Hindlimb muscle (tissue), 1 donor: Measurements from ENCODE around the gene IQSEC1. TPM values are rescaled to one million over a fixed set of nuclear protein-coding genes. Genes with fewer than 3 reads are reported as not detected.

Source experiments
- DNase-seq: peaks from one replicate; pipeline ENCODE4 v3.0.0-alpha.2; 2013
- polyA plus RNA-seq: library from polyadenylated mRNA; unstranded; fragments of 120-200 nt; gene quantifications from one replicate; pipeline ENCODE4 v1.2.1, GENCODE V29; 2013; ENCODE audit not compliant: insufficient read length

Gene IQSEC1
- polyA plus RNA-seq, 1 donor: 52.9 TPM

- DNase-seq: no peak
These were observed 75.8 kb downstream of the IQSEC1 start for GRCh38 chr3:12997387-12997786.

- DNase-seq: no peak
These were observed 77.1 kb downstream of the IQSEC1 start for GRCh38 chr3:12996181-12996506.

GRCh38 chr3:12995389-12996180 lies 77.6 kb downstream of the IQSEC1 start:
- no peak for DNase-seq

- DNase-seq: peak; percentile 86
These were observed 78.4 kb downstream of the IQSEC1 start for GRCh38 chr3:12994607-12995388.

GRCh38 chr3:12994357-12994606 lies 78.9 kb downstream of the IQSEC1 start:
- DNase-seq: no peak

- DNase-seq: no peak
These were observed 79.5 kb downstream of the IQSEC1 start for GRCh38 chr3:12993517-12994356.

GRCh38 chr3:12992629-12993516 lies 80.4 kb downstream of the IQSEC1 start:
- no peak for DNase-seq

- DNase-seq: no peak
These were observed 81.4 kb downstream of the IQSEC1 start for GRCh38 chr3:12991861-12992281.

GRCh38 chr3:12991481-12991837 lies 81.8 kb downstream of the IQSEC1 start:
- no peak for DNase-seq

- DNase-seq: no peak
These were observed 82.3 kb downstream of the IQSEC1 start for GRCh38 chr3:12990781-12991480.

- DNase-seq: no peak
These were observed 82.9 kb downstream of the IQSEC1 start for GRCh38 chr3:12990306-12990705.

- DNase-seq: no peak
These were observed 84.3 kb downstream of the IQSEC1 start for GRCh38 chr3:12988728-12989454.

- no peak for DNase-seq
These were observed 85.6 kb downstream of the IQSEC1 start for GRCh38 chr3:12987602-12988001.

- no peak for DNase-seq
These were observed 86.2 kb downstream of the IQSEC1 start for GRCh38 chr3:12986986-12987385.

GRCh38 chr3:12986521-12986920 lies 86.7 kb downstream of the IQSEC1 start:
- DNase-seq: no peak

- DNase-seq: no peak
These were observed 87.2 kb downstream of the IQSEC1 start for GRCh38 chr3:12986031-12986430.

- no peak for DNase-seq
These were observed 88.1 kb downstream of the IQSEC1 start for GRCh38 chr3:12985148-12985547.

GRCh38 chr3:12984023-12984823 lies 89.0 kb downstream of the IQSEC1 start:
- DNase-seq: peak; percentile 66

- DNase-seq: no peak
These were observed 89.9 kb downstream of the IQSEC1 start for GRCh38 chr3:12983319-12983718.

- DNase-seq: no peak
These were observed 90.6 kb downstream of the IQSEC1 start for GRCh38 chr3:12982619-12983101.
